HG03520 (cell line): ENCODE data around the gene DACH1.

Experiments
- ATAC-seq: cut with Tn5 transposase; IDR thresholded peaks from one replicate; pipeline ENCODE4 v1.9.1; 2021; ENCODE audit warnings: mild to moderate bottlenecking, moderate library complexity; ENCODE audit not compliant: unreplicated experiment

DACH1 gene

GRCh38 chr13:71714802-71715375 lies 152.1 kb downstream of the DACH1 start:
- no peak for ATAC-seq

- ATAC-seq: no peak
Measured at GRCh38 chr13:71712988-71713653, 153.9 kb downstream of the DACH1 start.

- ATAC-seq: no peak
Measured at GRCh38 chr13:71704656-71705055, 162.3 kb downstream of the DACH1 start.

- no peak for ATAC-seq
Measured at GRCh38 chr13:71703138-71703537, 163.9 kb downstream of the DACH1 start.

GRCh38 chr13:71702253-71702652 lies 164.8 kb downstream of the DACH1 start:
- no peak for ATAC-seq

- no peak for ATAC-seq
Measured at GRCh38 chr13:71701741-71702140, 165.3 kb downstream of the DACH1 start.

GRCh38 chr13:71699342-71699741 lies 167.7 kb downstream of the DACH1 start:
- ATAC-seq: no peak

- no peak for ATAC-seq
Measured at GRCh38 chr13:71695662-71696061, 171.3 kb downstream of the DACH1 start.

- no peak for ATAC-seq
Measured at GRCh38 chr13:71685072-71685471, 181.9 kb downstream of the DACH1 start.

- ATAC-seq: no peak
Measured at GRCh38 chr13:71681901-71682613, 184.9 kb downstream of the DACH1 start.

- ATAC-seq: no peak
Measured at GRCh38 chr13:71677124-71677523, 189.9 kb downstream of the DACH1 start.

GRCh38 chr13:71672512-71672911 lies 194.5 kb downstream of the DACH1 start:
- ATAC-seq: no peak

GRCh38 chr13:71663431-71663830 lies 203.6 kb downstream of the DACH1 start:
- no peak for ATAC-seq

GRCh38 chr13:71661921-71662320 lies 205.1 kb downstream of the DACH1 start:
- no peak for ATAC-seq

GRCh38 chr13:71659404-71659803 lies 207.6 kb downstream of the DACH1 start:
- ATAC-seq: no peak

- ATAC-seq: no peak
Measured at GRCh38 chr13:71645467-71645866, 221.5 kb downstream of the DACH1 start.

GRCh38 chr13:71644579-71644978 lies 222.4 kb downstream of the DACH1 start:
- no peak for ATAC-seq

GRCh38 chr13:71643448-71643860 lies 223.6 kb downstream of the DACH1 start:
- ATAC-seq: no peak

- ATAC-seq: no peak
Measured at GRCh38 chr13:71638751-71639150, 228.3 kb downstream of the DACH1 start.

GRCh38 chr13:71634602-71635443 lies 232.2 kb downstream of the DACH1 start:
- no peak for ATAC-seq

GRCh38 chr13:71634182-71634581 lies 232.8 kb downstream of the DACH1 start:
- ATAC-seq: no peak
